AG04450 (cell line): ENCODE data around the gene FIBCD1. TPM values are rescaled to one million over a fixed set of nuclear protein-coding genes. Genes with fewer than 3 reads are reported as not detected.

Experiments
- CTCF ChIA-PET: fragments of 300-600, 350-600 bp; formaldehyde crosslinking; extraction: SDS; loops from one replicate; lab custom pipeline; 2022; ENCODE audit warnings: antibody characterized with exemption, inconsistent platforms; lab: Charles Lee
- POLR2A ChIA-PET: fragments of 350-600 bp; formaldehyde crosslinking; extraction: SDS; loops from one replicate; lab custom pipeline; 2021; ENCODE audit warnings: antibody characterized with exemption, inconsistent platforms; lab: Yijun Ruan, JAX
- DNase-seq: peaks from one replicate; pipeline ENCODE4 v3.0.0-alpha.2; 2011; ENCODE audit warnings: low read depth, low spot score
- H3K27ac ChIP-seq: one replicate; pipeline ENCODE4 v1.5.1; 2012; ENCODE audit warnings: low read depth, low read length, control low read depth
- H3K27me3 ChIP-seq: one replicate; pipeline ENCODE4 v1.6.0; 2012; ENCODE audit warnings: low read length; ENCODE audit not compliant: control insufficient read depth, insufficient read depth
- H3K4me3 ChIP-seq: 2 replicates; pipeline ENCODE4 v1.5.1; 2011; ENCODE audit warnings: mild to moderate bottlenecking, low read depth, low read length, control low read depth
- H3K9me3 ChIP-seq: 2 replicates; pipeline ENCODE4 v1.5.1; 2012; ENCODE audit warnings: low read length; ENCODE audit not compliant: control insufficient read depth, insufficient read depth
- CTCF ChIP-seq: IDR thresholded peaks from 2 replicates; pipeline ENCODE4 v1.5.1; 2011; ENCODE audit warnings: low read depth, low read length, control low read depth, inconsistent platforms
- polyA plus RNA-seq: library from polyadenylated mRNA; depleted of rRNA; stranded (reverse); fragments of >200 nt; gene quantifications from 2 replicates; pipeline ENCODE4 v1.2.3, GENCODE V29; 2011

FIBCD1 gene
- polyA plus RNA-seq, 1 experiment = 2.2 TPM

- ChIA-PET CTCF (interaction anchor here (0.6 to 12.0 kb wide), 10 partner anchors 8 to 185 kb away, joined by 3 to 390 read pairs (median 4); no protein-coding TSS in a partner anchor), POLR2A (interaction anchor here (0.5 kb wide), 1 partner anchor 387 kb away, joined by 3 read pairs; no protein-coding TSS in a partner anchor)
- Histone ChIP-seq H3K27ac (peak overlapping the region; percentile 90), H3K27me3 (no peaks in the 10 kb centered on the region), H3K9me3 (no peaks in the 10 kb centered on the region), H3K4me3 (no peak overlapping the region)
- TF ChIP-seq CTCF = no peak
- no peak for DNase-seq
Observed at GRCh38 chr9:130861372-130862180, 77.5 kb downstream of the FIBCD1 start.

- POLR2A ChIA-PET = interaction anchor here (0.5 kb wide), 1 partner anchor 388 kb away, joined by 3 read pairs; no protein-coding TSS in a partner anchor
- peak; percentile 83 for DNase-seq
- CTCF ChIA-PET = interaction anchor here (0.6 to 12.0 kb wide), 7 partner anchors 9 to 156 kb away, joined by 3 to 390 read pairs (median 4); no protein-coding TSS in a partner anchor
- Histone ChIP-seq H3K4me3 (peak overlapping the region; percentile 10; the same call in 1 of the 2 replicates), H3K9me3 (no peaks in the 10 kb centered on the region), H3K27me3 (no peaks in the 10 kb centered on the region), H3K27ac (peak overlapping the region; percentile 90)
- peak; percentile 35 for TF ChIP-seq CTCF
Observed at GRCh38 chr9:130860458-130861316, 78.4 kb downstream of the FIBCD1 start.

- POLR2A ChIA-PET = interaction anchor here (0.5 to 1.6 kb wide), 5 partner anchors 13 to 74 kb away, joined by 3 to 6 read pairs (median 4); no protein-coding TSS in a partner anchor
- no peaks in the 10 kb centered on the region for H3K9me3 ChIP-seq
- CTCF ChIA-PET = interaction anchor here (0.8 to 2.4 kb wide), 7 partner anchors 8 to 187 kb away, joined by 3 to 22 read pairs (median 11); no protein-coding TSS in a partner anchor
- H3K27me3 ChIP-seq = no peaks in the 10 kb centered on the region
- no peak for DNase-seq
- no peak for TF ChIP-seq CTCF
- H3K4me3 ChIP-seq = no peak overlapping the region
- H3K27ac ChIP-seq = peak overlapping the region; percentile 94
Observed at GRCh38 chr9:130858739-130859705, 80.0 kb downstream of the FIBCD1 start.

GRCh38 chr9:130857864-130858738 lies 80.9 kb downstream of the FIBCD1 start:
- no peaks in the 10 kb centered on the region for H3K9me3 ChIP-seq
- CTCF ChIA-PET = interaction anchor here (0.8 to 2.4 kb wide), 7 partner anchors 9 to 188 kb away, joined by 3 to 22 read pairs (median 11); no protein-coding TSS in a partner anchor
- H3K27me3 ChIP-seq = no peaks in the 10 kb centered on the region
- TF ChIP-seq CTCF = no peak
- peak; percentile 82 for DNase-seq
- H3K4me3 ChIP-seq = 0 out of 2 replicates have a peak overlapping the region, but pooled peaks have one; percentile 7
- POLR2A ChIA-PET = interaction anchor here (0.5 to 1.6 kb wide), 5 partner anchors 12 to 188 kb away, joined by 3 to 6 read pairs (median 3); no protein-coding TSS in a partner anchor
- peak overlapping the region; percentile 94 for H3K27ac ChIP-seq
